ENCODE results near the gene RAI1. TPM values are rescaled to one million over a fixed set of nuclear protein-coding genes. Genes with fewer than 3 reads are reported as not detected.

The RAI1 gene
- total RNA-seq, 4 donors from 2014 or later = 20.3 to 46.1 (median 30.4) TPM

DNA sequence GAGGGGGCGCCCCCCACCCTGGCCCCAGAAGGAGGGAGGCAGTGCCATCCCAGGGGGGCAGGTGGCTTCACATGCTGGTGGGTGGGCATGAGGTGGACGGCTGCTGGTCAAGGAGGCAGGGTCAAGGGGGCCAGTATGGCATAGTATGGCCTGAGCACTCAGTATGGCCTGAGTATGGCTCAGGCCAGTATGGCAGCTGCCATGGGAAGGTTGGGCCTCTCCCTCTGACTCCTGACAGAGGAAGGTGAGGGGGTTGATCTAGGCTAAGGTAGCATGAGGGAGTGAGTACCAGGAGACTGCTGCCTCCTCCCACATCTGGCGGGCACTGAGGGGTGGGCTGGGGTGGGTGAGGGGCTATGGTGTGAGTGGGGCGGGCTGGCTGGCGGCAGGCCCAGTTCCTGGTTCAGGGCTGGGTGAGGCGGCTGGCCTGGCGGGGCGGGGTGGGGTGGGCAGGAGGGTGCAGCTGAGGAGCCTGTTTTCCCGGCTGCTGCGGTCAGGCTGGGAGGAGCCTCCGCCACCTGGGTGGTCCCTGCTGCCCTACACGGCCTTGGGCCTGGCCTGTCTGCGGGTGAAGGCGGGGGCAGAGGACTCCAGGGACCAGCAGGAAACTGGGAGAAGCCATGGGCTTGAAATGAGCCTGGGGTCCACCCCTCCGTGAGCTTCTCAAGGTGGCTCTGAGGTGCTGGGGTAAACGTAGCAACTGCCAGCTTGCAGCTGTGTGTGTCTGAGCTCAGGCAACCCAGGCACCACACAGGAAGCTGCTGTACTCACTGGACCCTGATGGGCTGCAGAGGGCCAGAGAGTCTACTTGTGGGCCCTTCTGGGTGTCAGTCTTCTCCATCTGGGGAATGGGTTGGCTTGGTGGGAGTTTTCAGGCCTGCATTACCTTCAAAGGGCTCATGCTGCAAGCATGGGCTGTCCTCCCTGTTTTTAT is 57.0 kb downstream of the RAI1 start:
- Histone ChIP-seq H3K4me3 (no peak overlapping the region), H3K36me3 (no peaks in the 10 kb centered on the region), H3K27me3 (no peaks in the 10 kb centered on the region), H3K9me3 (no peaks in the 10 kb centered on the region), H3K27ac (peak overlapping the region; percentile 83), H3K4me1 (peaks cover 72% of the 10 kb centered on the region)
- no peak for TF ChIP-seq EP300 (IDR thresholded peaks at IDR 0.05)
- no peak for TF ChIP-seq POLR2A (IDR thresholded peaks at IDR 0.05)
- TF ChIP-seq, protein P1, sequence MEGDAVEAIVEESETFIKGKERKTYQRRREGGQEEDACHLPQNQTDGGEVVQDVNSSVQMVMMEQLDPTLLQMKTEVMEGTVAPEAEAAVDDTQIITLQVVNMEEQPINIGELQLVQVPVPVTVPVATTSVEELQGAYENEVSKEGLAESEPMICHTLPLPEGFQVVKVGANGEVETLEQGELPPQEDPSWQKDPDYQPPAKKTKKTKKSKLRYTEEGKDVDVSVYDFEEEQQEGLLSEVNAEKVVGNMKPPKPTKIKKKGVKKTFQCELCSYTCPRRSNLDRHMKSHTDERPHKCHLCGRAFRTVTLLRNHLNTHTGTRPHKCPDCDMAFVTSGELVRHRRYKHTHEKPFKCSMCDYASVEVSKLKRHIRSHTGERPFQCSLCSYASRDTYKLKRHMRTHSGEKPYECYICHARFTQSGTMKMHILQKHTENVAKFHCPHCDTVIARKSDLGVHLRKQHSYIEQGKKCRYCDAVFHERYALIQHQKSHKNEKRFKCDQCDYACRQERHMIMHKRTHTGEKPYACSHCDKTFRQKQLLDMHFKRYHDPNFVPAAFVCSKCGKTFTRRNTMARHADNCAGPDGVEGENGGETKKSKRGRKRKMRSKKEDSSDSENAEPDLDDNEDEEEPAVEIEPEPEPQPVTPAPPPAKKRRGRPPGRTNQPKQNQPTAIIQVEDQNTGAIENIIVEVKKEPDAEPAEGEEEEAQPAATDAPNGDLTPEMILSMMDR (IDR thresholded peaks at IDR 0.05) = no peak
- TF ChIP-seq POLR2AphosphoS5 (IDR thresholded peaks at IDR 0.05) = no peak
- DNase-seq (ENCODE audit: low spot score in 2 of 2) = no peak
- WGBS = 36% methylated on average over 7 of the region's 16 CpGs

DNA sequence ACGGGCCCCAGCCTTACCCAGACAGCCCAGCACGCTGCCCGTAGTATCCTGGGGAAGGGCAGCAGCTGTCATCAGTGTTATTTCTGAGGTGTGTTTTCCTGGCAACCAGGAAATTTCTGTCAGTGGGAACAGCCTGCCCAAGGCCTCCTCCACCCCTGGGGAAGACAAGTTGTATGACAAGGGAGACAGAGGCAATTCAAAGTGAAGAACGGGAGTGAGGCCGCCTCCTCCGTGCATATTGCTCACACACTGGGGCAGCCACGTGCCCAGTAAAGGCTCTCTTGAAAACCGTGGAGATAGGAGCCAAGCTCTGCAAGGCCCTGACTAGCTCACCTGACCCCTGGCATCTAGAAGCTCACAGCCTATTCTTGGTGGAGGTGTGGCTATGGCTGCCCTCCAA is 57.6 kb downstream of the RAI1 start:
- H3K4me1 ChIP-seq = peaks cover 70% of the 10 kb centered on the region
- DNase-seq (ENCODE audit: low spot score in 2 of 2) = no peak
- WGBS = 36% methylated on average over 7 of the region's 8 CpGs
- H3K27me3 ChIP-seq = no peaks in the 10 kb centered on the region
- no peak for TF ChIP-seq POLR2AphosphoS5 (IDR thresholded peaks at IDR 0.05)
- TF ChIP-seq, protein P1 (IDR thresholded peaks at IDR 0.05) = no peak
- no peak for TF ChIP-seq EP300 (IDR thresholded peaks at IDR 0.05)
- TF ChIP-seq POLR2A (IDR thresholded peaks at IDR 0.05) = no peak
- no peak overlapping the region for H3K4me3 ChIP-seq
- no peaks in the 10 kb centered on the region for H3K36me3 ChIP-seq
- H3K27ac ChIP-seq = peak overlapping the region; percentile 83
- H3K9me3 ChIP-seq = no peaks in the 10 kb centered on the region

DNA sequence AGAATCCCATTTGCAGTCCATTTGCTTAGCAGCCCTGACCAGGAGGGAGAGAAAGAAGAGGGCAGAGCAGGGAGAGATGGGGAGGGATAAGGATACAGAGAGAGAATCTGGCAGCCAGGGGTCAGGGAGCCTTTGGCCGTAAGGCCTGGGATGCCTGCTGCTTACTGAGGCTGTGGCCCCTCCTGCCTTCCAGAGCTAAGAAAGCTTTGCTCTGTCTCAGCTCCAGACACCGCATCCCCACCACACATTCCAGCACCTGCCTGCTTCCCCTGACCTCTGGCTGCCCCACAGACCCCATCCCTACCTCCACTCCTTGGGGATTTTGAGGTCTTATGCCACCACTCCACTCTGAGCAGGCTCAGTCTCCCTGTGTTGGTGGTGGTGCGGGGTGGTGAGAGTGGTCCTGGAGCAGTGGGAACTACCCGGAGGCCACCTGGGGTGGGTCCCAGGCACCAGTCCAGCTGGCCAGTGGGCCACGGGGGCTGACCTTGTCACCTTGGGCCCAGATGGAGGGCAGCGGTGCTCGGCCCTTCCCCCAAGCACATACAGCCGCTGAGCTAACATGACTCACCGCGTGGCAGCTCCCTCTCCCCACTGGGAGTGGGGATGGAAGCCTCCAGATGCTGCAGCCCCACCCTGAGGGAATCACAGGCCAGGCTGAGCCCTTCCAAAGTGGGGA is 58.3 kb downstream of the RAI1 start:
- Histone ChIP-seq H3K4me1 (peaks cover 70% of the 10 kb centered on the region), H3K27ac (peak overlapping the region; percentile 83), H3K36me3 (no peaks in the 10 kb centered on the region), H3K4me3 (no peak overlapping the region), H3K27me3 (no peaks in the 10 kb centered on the region), H3K9me3 (no peaks in the 10 kb centered on the region)
- TF ChIP-seq, protein P1 (IDR thresholded peaks at IDR 0.05) = no peak
- TF ChIP-seq POLR2A (IDR thresholded peaks at IDR 0.05) = no peak
- no peak for TF ChIP-seq EP300 (IDR thresholded peaks at IDR 0.05)
- TF ChIP-seq POLR2AphosphoS5 (IDR thresholded peaks at IDR 0.05) = no peak
- no peak for DNase-seq (ENCODE audit: low spot score in 2 of 2)
- WGBS = 41% methylated on average over 6 of the region's 10 CpGs

DNA sequence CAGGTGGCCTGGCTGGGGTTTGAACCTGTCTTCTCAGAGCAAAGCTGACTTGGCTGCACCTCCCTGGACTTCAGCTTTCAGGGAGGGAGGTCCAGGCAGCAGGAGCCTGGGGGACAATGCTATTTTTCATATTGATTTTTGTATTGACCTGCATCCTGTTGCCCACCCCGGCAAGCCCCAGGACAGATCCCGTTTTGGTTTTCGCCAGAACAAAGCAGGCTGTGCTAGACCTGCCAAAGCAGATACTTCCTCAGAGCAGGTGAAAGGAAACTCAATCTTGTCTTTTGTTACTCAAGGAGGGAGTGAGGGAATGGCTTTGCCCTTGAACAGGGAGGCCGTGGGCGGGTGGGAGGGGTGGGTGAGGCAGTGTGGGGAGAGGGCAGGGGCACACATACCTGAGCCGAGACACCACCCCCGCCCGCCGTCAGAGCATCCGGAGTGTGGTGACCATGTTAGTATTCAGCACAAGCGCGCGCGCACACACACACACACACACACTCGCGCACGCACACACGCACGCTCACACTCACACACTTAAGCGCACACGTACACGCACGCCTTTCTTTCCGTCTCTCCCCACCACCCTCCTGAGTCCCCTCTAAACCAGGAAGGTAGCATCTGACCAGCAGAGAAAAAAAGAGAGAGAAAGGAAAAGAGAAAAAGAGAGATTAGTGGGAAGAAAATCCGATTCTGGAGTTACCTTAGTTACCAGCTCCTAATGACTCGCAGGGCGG is 59.5 kb downstream of the RAI1 start:
- TF ChIP-seq, protein P1 (IDR thresholded peaks at IDR 0.05) = no peak
- TF ChIP-seq POLR2A (IDR thresholded peaks at IDR 0.05) = no peak
- no peak for TF ChIP-seq POLR2AphosphoS5 (IDR thresholded peaks at IDR 0.05)
- TF ChIP-seq EP300 (IDR thresholded peaks at IDR 0.05) = no peak
- Histone ChIP-seq H3K4me3 (peak overlapping the region; percentile 32), H3K36me3 (no peaks in the 10 kb centered on the region), H3K27ac (peak overlapping the region; percentile 83), H3K9me3 (no peaks in the 10 kb centered on the region), H3K27me3 (no peaks in the 10 kb centered on the region), H3K4me1 (peaks cover 77% of the 10 kb centered on the region)
- DNase-seq (ENCODE audit: low spot score in 2 of 2) = no peak
- WGBS = 60% methylated on average over 26 of the region's 27 CpGs

Measured in suprapubic skin (tissue), 4 donors.